Placental epithelial cell (primary cell): ENCODE data around the gene FAM120C. TPM values are rescaled to one million over a fixed set of nuclear protein-coding genes. Genes with fewer than 3 reads are reported as not detected.

Experiments
- small RNA-seq: library from RNA; depleted of rRNA; stranded (forward); fragments of <200 nt; gene quantifications from one replicate; pipeline ENCODE3, GENCODE V24; 2012
- total RNA-seq: library from RNA; depleted of rRNA; stranded (reverse); fragments of >200 nt; gene quantifications from 2 replicates; pipeline ENCODE4 v1.2.3, GENCODE V29; 2012

The FAM120C gene
- total RNA-seq = 6.7 and 9.3 TPM in 2 replicates

GRCh38 chrX:54182864-54183613, at the start of gene FAM120C:
FAM120C (minus strand) TSS chrX:54183254; CDS start chrX:54183198, 56 bp downstream.

GRCh38 chrX:54044126-54044876, 138.8 kb downstream of the FAM120C start, which contains the start of gene PHF8:
PHF8 (minus strand) TSS chrX:54044473; CDS start chrX:54042728, 1,745 bp downstream.

Small RNA genes lying within 50 kb of the gene (small RNA-seq; reads per million reads assigned to genes)
- not detected for gene AL589872.1

Other genes with a start within 250 kb of the FAM120C start
- 17.1 and 18.1 TPM in 2 replicates for gene PHF8, start 138.8 kb downstream of the FAM120C start, total RNA-seq
- gene WNK3, start 174.8 kb upstream of the FAM120C start, total RNA-seq = 4.6 and 4.7 TPM in 2 replicates